ENCODE results near the gene PPP2R3B.
"Not testable (repeated sequence)": the region's sequence is repeated elsewhere in the genome, so short reads cannot be mapped to it uniquely, and the experiment has no call there.

PPP2R3B gene, protein sequence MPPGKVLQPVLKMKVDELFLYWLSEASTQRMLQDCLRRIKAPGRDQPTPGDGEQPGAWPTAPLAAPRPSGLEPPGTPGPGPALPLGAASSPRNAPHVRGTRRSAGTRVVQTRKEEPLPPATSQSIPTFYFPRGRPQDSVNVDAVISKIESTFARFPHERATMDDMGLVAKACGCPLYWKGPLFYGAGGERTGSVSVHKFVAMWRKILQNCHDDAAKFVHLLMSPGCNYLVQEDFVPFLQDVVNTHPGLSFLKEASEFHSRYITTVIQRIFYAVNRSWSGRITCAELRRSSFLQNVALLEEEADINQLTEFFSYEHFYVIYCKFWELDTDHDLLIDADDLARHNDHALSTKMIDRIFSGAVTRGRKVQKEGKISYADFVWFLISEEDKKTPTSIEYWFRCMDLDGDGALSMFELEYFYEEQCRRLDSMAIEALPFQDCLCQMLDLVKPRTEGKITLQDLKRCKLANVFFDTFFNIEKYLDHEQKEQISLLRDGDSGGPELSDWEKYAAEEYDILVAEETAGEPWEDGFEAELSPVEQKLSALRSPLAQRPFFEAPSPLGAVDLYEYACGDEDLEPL

DNA sequence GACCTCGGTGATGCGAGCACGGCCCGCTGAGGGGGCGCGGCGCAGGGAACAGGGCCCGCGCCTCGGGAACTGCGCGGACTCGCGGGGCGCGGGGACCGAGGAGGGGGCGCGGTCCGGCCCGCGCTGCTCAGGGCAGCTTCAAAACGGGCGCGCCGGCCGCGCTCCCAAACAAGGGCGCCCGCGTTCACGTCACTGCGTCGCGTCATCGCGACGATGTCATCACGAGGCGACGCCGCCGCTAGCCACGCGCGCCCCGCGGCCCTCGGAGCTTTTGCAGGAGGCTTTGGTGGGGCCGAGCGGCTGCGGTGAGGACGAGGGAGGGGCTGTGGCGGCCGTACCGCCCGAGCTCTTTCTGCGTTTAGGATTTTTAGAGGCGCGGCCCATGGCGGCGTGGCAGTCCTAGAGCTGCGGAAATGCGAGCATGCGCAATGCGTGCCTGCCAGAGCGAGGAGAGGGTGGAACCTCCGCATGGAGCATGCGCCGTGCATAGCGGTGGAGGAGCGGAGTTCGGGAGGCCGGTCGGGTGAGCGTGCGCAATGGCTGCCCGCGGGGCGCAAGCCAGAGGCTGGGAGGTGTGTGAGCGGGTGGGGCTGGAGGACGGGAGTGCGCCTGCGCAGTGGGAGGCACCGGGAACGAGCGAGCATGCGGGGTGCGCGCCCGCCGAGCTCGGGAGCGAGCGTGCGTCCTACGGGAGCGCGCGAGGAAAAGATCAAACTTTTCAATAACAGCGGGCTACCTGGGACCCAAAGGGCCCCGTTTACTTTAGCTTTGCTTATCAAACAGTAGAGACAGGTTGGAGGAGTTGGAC lies at the start of gene PPP2R3B:
TSS of gene PPP2R3B (minus strand) at position 140 of the 808 bp plus-strand sequence. CDS start 216 bp downstream, outside the sequence.
- DNase-seq (ENCODE audit: low spot score), result peak; percentile 98

DNA sequence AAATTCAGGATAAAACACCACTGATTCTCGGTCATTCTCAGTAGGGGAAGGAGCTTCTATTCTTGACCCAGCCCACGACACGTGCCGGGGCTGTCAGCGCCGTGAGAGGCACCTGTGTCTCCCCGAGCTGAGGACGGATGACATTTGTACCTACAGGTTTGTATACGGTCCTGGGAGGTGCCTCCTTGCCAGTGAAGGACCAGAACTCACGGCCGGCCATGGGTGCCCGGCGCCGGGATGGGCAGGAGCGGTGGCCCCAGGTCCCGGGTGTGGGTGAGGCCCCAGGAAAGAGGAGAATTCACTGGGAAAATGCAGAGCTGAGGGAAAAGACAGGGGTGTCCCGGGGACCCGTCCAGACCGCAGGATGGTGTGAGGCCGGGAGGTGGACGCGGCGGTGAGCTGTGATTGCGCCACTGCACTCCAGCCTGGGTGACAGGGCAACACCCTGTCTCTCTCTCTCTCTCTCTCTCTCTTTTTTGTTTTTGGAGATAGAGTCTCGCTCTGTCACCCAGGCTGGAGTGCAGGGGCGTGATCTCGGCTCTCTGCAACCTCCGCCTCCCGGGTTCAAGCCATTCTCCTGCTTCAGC lies 48.9 kb upstream of the PPP2R3B start:
- DNase-seq (ENCODE audit: low spot score), result no peak

DNA sequence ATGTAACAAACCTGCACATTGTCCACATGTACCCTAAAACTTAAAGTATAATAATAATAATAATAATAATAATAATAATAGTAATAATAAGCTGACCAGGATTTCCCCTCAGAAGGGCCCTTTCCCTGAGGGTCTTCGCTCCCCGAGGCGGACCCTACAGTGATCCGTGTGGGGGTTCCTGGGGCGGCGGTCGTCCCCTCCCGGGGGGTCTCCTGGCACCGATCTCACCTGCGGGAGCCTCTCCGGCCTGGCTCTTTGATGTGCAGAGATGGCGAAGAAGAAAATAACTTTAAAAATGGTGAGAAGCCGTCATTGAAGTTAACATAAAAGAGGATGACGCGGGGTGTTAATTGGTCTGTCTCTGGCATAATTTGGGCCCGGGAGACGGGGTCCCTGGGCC lies 48.2 kb upstream of the PPP2R3B start:
- no peak for DNase-seq (ENCODE audit: low spot score)

DNA sequence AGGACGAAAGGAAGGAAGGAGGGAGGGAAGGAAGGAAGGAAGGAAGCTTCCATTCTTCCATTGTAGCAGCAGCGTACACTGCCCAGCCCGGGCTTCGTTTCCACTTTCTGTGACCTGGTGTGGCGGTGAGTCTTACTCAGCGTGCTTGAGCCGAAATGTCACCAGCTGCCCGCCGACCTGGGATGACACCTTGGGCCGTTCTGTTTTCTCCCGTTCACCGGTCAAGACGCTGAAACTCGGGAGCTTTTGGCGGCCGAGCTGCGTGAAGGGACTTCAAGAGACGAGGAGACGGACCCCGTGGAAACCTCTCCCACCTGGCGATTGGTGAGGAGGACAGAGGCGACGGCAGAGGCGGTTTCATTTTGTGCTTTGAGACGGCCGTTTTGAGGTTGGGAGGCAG lies 47.1 kb upstream of the PPP2R3B start:
- no peak for DNase-seq (ENCODE audit: low spot score)

DNA sequence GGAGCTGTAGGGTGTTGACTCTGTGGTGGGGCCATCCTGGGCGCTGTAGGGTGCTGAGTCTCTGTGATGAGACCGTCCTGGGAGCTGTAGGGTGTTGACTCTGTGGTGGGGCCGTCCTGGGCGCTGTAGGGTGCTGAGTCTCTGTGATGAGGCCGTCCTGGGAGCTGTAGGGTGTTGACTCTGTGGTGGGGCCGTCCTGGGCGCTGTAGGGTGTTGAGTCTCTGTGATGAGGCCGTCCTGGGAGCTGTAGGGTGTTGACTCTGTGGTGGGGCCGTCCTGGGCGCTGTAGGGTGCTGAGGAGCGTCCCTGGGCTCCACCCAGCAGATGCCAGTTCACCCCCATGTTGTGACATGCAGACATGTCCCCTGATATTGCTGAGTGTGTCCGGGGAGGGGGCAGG lies 46.0 kb upstream of the PPP2R3B start:
- DNase-seq (ENCODE audit: low spot score), result not testable (repeated sequence)

DNA sequence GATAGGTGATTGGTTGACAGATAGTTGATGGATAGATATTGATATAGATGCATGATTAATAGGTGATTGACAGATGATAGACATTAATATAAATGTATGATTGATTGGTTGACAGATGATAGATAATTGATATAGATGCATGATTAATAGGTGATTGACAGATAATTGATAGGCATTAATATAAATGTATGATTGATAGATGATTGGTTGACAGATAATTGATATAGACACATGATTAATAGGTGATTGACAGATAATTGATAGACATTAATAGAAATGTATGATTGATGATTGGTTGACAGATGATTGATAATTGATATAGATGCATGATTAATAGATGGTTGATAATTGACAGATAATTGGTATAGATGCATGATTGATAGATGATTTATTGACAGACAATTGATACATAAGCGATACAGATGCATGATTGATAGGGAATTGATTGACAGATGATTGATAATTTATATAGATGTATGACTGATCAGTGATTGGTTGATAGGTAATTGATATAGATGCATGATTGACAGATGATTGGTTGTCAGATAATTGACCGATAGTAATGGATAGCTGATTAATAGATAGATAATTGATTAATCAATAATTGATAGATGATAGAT lies 44.9 kb upstream of the PPP2R3B start:
- no peak for DNase-seq (ENCODE audit: low spot score)

DNA sequence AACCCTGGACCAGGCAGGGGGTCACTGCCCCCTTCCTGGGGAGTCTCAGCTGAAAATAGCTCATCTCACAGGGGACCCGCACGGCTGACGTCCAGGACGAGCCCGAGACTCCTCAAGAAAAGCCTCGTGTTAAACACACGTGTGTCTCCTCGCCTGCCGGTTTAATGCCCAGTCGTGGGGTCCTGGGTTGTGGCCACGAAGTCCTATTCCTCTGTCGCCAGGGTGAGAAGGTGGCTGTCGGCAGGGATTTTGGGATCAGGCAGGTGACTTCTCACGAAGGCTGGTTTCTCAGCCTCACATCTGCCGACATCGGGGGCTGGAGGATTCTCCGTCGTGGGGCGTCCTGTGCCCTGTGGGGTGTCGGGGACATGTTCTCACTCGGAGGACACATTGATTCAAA lies 44.3 kb upstream of the PPP2R3B start:
- no peak for DNase-seq (ENCODE audit: low spot score)

DNA sequence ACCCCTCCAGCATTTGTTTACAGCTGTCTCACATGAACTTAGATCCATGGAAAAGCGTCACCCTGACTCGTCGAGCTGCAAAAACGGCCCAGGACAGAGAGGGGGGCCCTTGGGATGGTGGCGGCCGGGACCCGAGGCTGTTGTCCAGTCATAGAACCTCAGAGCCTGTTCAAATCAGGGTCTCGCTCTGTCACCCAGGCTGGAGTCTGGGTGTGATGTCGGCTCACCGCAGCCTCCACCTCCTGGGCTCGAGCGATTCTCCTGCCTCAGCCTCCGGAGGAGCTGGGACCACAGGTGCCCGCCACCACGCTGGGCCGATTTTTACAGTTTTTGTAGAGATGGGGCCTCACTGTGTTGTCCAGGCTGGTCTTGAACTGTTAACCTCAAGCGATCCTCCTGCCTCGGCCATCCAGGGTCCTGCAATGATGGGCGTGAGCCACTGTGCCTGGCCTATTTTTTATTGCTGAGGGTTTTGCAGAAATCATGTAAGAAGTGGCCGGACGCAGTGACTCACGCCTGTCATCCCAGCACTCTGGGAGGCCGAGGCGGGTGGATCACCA lies 42.6 kb upstream of the PPP2R3B start:
- DNase-seq (ENCODE audit: low spot score), result no peak

DNA sequence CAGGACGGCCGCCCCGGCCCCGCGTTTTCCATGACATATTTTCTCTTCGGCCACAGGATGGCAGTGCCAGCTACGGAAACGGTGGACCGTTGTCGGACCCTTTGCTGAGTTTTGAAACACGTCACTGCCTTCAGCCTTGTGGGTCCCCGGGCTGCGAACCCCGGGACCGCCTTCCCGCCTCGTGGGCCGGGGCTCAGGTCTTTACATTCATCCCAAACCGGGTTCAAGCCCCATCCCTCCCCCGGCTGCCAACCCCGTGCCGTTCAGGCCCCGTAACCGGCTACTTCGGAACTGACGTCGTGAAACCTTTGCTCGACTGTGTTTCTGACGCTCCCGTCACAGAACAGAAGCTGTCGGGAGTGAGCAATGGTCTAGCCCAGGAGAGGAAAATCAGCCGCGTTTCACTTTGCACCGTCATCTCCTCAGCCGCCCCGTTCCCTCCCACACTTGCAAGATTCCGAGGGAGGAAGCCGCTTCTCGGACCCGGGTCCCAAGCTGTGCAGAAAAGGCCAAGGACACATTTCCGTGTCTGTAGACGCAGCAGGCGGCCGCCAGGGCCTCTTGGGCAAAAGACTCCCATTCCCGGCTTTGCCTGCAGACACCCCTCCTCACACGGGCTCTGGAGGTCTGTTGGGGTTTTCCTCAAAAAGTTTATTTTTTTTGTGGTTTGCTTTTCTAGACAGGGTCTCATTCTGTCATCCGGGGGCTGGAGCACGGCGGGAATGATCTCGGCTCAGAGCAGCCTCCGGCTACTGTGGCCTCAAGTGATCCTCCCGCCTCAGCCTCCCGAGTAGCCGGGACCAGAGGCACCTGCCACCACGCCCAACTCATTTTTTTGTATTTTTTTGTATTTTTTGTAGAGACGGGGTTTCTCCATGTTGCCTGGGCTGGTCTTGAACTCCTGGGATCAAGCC lies 41.4 kb upstream of the PPP2R3B start:
- peak; percentile 20 for DNase-seq (ENCODE audit: low spot score)

DNA sequence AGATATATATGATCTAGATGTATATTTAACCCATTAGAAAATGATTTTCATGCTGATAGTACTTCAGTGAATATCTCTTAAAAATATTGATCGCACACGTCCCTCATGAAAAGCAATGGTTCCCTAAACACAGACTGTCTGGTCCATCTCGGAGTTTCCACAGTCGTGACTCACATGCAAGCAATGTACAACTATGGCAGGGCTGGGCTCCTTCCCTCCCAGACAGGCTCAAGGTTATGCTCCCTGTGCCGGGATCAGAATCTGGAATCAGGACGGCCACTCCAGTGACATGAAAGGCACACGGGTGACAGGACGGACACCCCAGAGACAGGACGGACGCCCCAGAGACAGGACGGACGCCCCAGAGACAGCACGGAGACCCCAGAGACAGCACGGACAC lies 40.2 kb upstream of the PPP2R3B start:
- DNase-seq (ENCODE audit: low spot score), result peak; percentile 49

DNA sequence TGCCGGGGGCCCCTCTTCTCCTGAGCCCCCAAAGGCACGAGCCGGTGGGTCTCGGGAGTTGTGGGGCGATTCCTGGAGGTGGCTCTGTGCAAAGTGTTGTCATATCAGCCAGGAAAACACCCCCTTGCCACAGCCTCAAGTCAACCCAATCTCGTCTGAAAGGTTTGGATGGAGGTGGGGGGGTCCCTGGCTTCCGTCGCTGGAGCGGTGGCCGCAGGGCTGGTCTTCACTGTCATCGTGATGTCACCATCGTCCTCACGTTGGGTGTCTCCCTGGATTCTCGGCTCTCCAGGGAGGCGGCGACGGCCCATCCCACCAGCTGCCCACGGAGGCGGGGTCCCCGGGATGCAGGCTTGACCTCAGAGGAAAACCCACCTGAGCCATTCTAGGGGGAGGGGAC lies 38.3 kb upstream of the PPP2R3B start:
- no peak for DNase-seq (ENCODE audit: low spot score)

DNA sequence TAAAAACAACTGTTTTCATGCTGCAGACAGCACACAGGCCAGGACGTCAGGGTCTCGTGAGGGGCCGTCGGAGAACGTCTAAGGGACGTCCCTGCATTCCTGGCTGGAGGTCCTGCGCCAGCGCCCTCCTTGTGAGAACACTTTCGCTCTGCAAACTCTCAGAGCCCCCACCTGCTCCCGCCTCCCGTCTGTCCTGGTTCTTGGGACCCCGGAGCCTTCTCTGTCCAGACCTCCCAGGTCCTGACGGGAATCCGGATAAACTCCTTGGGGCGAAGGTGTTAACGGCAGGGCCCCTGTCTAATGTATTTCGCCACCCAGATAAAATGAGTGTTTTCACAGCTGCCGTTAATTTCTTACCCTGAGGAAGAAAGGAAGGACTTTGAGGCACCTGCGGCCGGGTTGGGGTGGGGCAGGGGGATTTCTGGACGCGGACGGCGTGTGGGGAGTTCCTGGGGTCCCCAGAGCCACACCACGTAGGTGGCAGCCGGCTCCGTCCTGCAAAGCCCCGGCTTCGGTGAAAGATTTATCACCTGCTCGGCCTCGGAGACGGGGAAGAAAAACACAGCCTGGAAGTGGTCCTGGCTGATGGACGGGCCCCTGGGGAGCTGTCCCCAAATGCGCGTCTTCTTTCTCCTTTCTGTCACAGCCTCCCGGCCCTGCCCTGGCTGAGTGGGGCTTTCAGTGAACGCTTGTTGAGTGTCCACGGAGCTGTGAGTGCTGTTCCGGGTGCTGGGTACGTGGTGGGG lies 35.1 kb upstream of the PPP2R3B start:
- DNase-seq (ENCODE audit: low spot score), result no peak

DNA sequence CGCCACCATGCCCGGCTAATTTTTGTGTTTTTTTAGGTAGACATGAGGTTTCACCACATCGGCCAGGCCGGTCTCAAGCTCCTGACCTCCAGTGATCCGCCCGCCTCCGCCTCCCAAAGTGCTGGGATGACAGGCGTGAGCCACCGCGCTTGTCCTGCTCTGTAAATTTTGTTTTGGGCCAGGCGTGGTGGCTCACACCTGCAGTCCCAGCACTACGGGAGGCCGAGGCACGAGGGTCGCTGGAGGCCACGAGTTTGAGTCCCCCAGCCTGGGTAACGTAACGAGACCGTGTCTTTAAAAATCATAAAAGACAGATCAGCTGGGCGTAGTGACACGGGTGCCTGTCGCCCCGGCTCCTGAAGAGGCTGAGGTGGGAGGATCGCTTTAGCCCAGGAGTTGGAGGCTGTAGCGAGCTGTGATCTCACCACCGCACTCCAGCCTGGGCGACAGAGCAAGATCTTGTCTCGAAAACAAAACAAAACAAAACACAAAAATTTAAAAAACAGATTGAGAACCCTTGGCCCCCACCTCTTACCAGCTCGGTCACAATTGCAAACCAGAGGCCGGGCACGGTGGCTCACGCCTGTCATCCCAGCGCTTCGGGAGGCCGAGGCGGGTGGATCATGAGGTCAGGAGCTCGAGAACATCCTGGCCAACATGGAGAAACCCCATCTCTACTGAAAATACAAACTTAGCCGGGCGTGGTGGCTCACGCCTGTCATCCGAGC lies 34.0 kb upstream of the PPP2R3B start:
- no peak for DNase-seq (ENCODE audit: low spot score)

DNA sequence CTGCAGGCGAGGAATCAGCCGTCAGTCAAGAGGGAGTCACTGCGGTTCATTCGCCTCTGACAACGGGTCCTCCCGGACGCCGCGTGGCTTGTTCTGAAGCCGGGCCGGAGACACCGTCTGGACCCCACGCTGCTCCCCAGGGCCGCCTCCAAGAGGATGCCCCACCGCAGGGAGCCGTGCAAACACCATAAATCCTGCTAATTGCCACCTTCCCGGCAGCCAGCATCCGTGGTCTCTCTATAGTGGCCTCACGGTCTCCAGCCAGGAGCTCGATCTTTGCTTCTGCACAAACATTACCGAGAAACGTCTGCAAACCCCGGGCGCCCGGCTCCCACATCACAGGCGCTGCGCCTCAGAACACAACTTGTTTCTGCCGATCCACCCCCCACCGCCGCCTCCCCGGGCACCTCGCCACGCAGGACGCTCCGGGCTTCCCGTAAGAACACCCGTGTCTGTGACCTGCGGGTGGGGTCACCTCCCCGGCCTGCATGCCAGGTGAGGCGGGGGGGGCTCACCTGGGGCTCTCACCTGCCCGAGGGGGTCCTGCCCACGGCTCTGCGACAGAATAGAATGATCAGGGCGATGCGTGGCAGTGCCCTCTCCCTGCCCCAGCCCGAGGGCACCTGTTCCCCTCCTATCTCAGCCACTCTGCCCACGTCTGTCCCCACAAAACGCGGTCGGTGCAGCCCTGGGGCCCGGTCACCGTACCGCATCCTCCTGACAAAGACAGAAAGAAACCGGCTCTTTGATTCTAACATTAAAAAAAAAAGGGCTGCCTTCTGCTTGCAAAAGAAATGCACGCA lies 32.4 kb upstream of the PPP2R3B start:
- no peak for DNase-seq (ENCODE audit: low spot score)

DNA sequence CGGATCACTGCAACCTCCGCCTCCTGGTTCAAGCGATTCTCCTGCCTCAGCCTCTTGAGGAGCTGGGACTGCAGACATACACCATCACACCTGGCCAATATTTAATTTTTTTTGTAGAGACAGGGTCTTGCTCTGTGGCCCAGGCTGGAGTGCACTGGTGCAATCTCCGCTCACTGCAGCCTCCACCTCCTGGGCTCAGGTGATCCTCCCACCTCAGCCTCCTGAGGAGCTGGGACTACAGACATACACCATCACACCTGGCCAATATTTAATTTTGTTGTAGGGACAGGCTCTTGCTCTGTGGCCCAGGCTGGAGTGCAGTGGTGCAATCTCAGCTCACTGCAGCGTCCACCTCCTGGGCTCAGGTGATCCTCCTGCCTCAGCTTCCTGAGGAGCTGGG lies 28.8 kb upstream of the PPP2R3B start:
- DNase-seq (ENCODE audit: low spot score), result not testable (repeated sequence)

DNA sequence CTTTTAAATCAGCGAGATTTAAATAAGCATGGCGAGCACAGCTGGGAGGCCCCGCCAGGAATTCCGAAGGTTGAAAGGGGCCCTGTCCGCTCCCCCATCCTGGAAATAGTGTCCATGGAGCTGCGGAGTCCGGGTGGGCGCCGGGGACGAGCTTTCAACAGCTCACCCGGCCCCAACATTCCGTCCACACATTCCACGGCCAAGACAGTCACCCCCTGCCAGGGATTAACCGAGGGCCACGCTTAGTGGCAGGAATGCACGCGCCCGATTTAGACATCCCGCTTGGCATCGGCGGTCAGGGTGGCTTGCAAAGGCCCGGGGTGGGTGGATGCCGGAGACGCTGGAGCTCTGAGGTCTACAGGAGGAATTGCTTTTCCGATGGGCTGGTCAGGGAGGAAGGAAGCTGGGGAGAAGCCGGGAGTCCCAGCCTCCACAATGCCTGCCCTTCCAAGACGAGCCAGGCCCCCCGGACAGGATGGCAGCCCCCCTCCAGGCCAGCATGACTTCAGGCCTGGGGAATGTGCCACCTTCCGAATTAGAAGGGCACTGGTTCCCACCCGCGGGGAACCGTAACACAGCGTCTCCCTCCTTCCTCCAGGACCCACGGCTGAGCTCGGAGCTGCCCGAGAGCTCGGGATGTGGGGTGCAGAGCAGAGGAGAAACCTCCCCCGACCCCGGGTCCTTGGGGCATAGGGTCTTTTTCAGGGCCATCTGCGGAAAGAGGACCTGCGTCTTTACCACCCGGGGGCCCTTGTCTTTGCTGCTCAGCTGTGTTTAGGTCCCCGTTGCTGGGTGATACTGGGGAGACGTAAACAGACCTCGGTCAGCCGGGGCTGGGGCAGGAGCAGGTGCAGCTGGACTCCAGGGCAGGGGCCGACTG lies 26.9 kb upstream of the PPP2R3B start:
- peak; percentile 56 for DNase-seq (ENCODE audit: low spot score)

DNA sequence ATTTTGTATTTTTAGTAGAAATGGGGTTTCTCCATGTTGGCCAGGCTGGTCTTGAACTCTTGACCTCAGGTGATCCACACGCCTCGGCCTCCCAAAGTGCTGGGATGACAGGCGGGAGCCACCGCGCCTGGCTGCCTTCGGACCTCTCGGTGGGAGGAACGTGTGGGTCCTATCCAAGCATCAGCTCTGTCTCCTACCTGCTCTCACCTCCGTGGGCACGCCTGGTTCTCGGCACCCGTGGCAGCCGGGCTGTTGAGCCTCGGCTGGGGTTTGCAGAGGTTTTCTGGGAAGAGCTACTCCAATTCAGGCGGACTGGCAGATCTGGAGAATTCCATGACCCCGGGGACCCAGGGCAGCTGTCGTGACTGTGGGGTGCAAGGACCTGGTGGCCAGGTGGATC lies 23.6 kb upstream of the PPP2R3B start:
- no peak for DNase-seq (ENCODE audit: low spot score)

Measured in kidney tubule cell (primary cell).